ENCODE results near the gene DGKI. TPM values are rescaled to one million over a fixed set of nuclear protein-coding genes. Genes with fewer than 3 reads are reported as not detected.

The DGKI gene
- total RNA-seq, 1 experiment from 2014 or later = 0.79 TPM

GRCh38 chr7:137813541-137813940 lies 33.2 kb downstream of the DGKI start:
- POLR2A ChIA-PET = no interaction called here
- H3K4me1 Mint-ChIP-seq = peaks cover 9% of the 10 kb centered on the region
- no peaks in the 10 kb centered on the region for H3K27me3 Mint-ChIP-seq (ENCODE audit: low read depth)

More at GRCh38 chr7:137813541-137813940, 33.2 kb downstream of the DGKI start:
- Mint-ChIP-seq H3K9me3 (no peaks in the 10 kb centered on the region), H3K36me3 (no peaks in the 10 kb centered on the region), H3K27ac (no peak overlapping the region), H3K4me3 (no peak overlapping the region)
- ATAC-seq (no peak), DNase-seq (ENCODE audit: low spot score) (no peak)
- CTCF ChIA-PET = interaction anchor here (0.8 to 1.9 kb wide), 2 partner anchors 86 to 157 kb away, joined by 4 to 9 read pairs; no protein-coding TSS in a partner anchor
- TF ChIP-seq ZNF263 (CRISPR knock-in tag; IDR thresholded peaks at IDR 0.05; ENCODE audit: low read depth) (no peak), JUN (CRISPR knock-in tag; IDR thresholded peaks at IDR 0.05) (no peak), ARID4B (CRISPR knock-in tag; IDR thresholded peaks at IDR 0.05; ENCODE audit: borderline replicate concordance) (no peak), CTCF (IDR thresholded peaks at IDR 0.05) (no peak), MXD4 (CRISPR knock-in tag; IDR thresholded peaks at IDR 0.05; ENCODE audit: borderline replicate concordance) (no peak), CREB1 (CRISPR knock-in tag; IDR thresholded peaks at IDR 0.05) (no peak), ZNF532 (CRISPR knock-in tag; IDR thresholded peaks at IDR 0.05; ENCODE audit: borderline replicate concordance) (no peak), FOXP4 (CRISPR knock-in tag; IDR thresholded peaks at IDR 0.05) (no peak), TP53 (CRISPR knock-in tag; IDR thresholded peaks at IDR 0.05) (no peak), RELA (CRISPR knock-in tag; IDR thresholded peaks at IDR 0.05; ENCODE audit: borderline replicate concordance) (no peak), ATF6 (CRISPR knock-in tag; IDR thresholded peaks at IDR 0.05) (no peak), GRHL2 (CRISPR knock-in tag; IDR thresholded peaks at IDR 0.05; ENCODE audit: insufficient replicate concordance, severe bottlenecking) (no peak)
